GM20000 (cell line): ENCODE data around the gene MS4A15.

ENCODE experiments used
- DNase-seq: peaks from one replicate; pipeline ENCODE4 v3.0.0; 2012; ENCODE audit warnings: low spot score
- TF ChIP-seq, protein P1 (sequence below): IDR thresholded peaks from 2 replicates; pipeline ENCODE4 v1.5.1; 2012; ENCODE audit warnings: mild to moderate bottlenecking, control low read depth; ENCODE audit errors: extremely low read depth, missing control alignments

Gene MS4A15

DNA sequence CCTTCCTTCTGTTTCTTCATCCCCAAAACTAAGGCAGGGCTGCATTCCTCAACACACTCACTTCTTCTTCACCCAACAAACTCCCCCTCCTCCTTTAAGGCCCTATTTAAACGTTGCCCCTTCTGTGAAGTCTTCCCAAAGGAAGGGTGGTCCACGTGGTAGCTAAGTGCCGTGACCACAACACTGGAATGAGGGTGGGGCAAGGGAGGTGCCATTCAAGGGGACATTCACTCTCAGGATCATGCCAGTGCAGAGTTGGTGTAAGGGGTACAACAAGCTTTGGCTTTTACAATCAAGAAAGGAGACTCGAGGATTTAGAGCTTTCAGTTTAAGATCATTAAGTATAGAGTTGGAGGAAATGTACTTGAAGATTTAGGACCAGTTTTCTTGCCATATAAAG, 20.4 kb downstream of the MS4A15 start:
- DNase-seq, result no peak
- TF ChIP-seq, protein P1, sequence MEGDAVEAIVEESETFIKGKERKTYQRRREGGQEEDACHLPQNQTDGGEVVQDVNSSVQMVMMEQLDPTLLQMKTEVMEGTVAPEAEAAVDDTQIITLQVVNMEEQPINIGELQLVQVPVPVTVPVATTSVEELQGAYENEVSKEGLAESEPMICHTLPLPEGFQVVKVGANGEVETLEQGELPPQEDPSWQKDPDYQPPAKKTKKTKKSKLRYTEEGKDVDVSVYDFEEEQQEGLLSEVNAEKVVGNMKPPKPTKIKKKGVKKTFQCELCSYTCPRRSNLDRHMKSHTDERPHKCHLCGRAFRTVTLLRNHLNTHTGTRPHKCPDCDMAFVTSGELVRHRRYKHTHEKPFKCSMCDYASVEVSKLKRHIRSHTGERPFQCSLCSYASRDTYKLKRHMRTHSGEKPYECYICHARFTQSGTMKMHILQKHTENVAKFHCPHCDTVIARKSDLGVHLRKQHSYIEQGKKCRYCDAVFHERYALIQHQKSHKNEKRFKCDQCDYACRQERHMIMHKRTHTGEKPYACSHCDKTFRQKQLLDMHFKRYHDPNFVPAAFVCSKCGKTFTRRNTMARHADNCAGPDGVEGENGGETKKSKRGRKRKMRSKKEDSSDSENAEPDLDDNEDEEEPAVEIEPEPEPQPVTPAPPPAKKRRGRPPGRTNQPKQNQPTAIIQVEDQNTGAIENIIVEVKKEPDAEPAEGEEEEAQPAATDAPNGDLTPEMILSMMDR, result no peak

DNA sequence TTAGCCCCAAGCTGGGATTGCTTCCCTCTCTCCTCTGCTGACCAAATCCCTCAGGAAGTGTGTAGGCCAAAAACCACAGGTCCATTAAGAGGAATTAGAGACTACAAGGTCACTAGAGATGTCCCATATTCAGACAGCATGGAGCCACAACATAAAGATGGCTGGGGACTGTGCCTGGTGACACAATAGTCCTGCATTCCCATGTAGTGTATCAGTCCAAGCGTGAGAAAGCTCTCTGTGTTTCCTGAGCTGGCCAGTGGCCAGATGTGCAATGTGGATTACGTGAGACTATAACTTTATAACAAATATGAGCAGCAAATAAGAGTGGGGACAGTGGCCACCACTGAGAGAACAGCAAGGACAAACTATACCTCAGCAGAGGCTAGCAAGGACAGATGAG, 20.9 kb downstream of the MS4A15 start:
- DNase-seq, result no peak
- TF ChIP-seq, protein P1, result no peak

- TF ChIP-seq, protein P1, result no peak
- DNase-seq, result no peak
Observed at GRCh38 chr11:60780065-60780464, 23.4 kb downstream of the MS4A15 start.

DNA sequence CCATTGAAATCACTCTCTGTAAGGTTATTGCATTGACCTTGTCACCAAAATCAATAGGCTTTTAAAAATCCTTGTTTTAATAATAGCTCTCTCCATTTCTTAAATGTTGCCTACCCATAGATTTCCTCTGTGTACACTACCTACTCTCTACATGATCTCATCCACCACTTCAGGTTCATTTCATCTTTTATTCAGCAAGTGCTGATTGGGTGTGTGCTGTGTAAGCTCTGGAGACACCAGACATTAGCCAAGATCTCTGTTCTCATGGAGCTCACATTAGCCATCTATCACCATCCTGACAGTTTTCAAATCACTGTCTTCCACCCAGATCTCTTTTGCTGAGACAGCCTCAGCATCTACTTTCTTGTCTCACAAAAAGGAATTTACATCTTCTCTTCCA, 24.1 kb downstream of the MS4A15 start:
- DNase-seq, result no peak
- TF ChIP-seq, protein P1, result no peak

DNA sequence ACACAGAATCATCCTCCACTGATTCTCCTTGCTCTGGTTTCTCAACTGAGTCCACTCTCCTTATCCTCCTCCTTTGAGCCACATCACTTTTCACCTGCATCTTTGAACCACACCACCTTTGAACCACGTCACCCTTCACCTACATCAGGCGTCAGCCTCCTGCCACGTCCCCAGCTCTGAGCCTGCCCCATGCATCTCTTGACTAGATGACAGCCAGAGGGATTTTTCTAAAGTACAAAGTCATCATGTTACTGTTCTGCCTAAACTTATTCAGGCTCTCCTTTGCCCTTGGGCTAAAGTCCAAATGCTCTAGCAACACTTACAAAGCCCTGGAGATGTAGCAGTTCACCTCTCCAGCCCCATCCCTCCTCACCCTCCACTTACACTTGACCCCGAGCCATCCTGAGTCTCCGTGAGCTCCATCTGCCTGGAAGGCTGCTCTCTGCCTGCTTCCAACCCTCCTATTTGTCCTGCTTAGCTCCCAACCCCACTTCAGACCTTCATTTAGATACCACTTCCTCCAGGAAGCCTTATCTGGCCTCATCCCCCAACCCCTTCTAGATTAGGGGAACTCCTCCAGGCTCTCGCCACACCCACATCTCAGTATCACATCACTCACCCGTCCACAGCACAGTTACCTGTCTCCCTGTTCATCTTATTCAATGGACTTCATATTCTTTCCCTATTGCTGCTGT, 24.8 kb downstream of the MS4A15 start:
- TF ChIP-seq, protein P1, result no peak
- peak; percentile 39 for DNase-seq

GRCh38 chr11:60781981-60782316, 25.3 kb downstream of the MS4A15 start:
- no peak for DNase-seq
- TF ChIP-seq, protein P1, result no peak

- no peak for DNase-seq
Observed at GRCh38 chr11:60782393-60783140, 25.9 kb downstream of the MS4A15 start.

More at GRCh38 chr11:60782393-60783140, 25.9 kb downstream of the MS4A15 start:
- TF ChIP-seq, protein P1, result no peak
